ENCODE data around the gene BOD1L1. TPM values are rescaled to one million over a fixed set of nuclear protein-coding genes. Genes with fewer than 3 reads are reported as not detected.

The BOD1L1 gene
- total RNA-seq, 1 experiment from 2014 or later, result 18.1 TPM

GRCh38 chr4:13540446-13541175 is 86.9 kb downstream of the BOD1L1 start:
- H3K27ac ChIP-seq (ENCODE audit: low read length), result no peak overlapping the region
- no peaks in the 10 kb centered on the region for H3K36me3 ChIP-seq (ENCODE audit: control insufficient read depth, insufficient read depth, low read length)
- no peaks in the 10 kb centered on the region for H3K4me1 ChIP-seq (ENCODE audit: control insufficient read depth, insufficient read depth, low read length)
- TF ChIP-seq, protein P1, sequence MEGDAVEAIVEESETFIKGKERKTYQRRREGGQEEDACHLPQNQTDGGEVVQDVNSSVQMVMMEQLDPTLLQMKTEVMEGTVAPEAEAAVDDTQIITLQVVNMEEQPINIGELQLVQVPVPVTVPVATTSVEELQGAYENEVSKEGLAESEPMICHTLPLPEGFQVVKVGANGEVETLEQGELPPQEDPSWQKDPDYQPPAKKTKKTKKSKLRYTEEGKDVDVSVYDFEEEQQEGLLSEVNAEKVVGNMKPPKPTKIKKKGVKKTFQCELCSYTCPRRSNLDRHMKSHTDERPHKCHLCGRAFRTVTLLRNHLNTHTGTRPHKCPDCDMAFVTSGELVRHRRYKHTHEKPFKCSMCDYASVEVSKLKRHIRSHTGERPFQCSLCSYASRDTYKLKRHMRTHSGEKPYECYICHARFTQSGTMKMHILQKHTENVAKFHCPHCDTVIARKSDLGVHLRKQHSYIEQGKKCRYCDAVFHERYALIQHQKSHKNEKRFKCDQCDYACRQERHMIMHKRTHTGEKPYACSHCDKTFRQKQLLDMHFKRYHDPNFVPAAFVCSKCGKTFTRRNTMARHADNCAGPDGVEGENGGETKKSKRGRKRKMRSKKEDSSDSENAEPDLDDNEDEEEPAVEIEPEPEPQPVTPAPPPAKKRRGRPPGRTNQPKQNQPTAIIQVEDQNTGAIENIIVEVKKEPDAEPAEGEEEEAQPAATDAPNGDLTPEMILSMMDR (IDR thresholded peaks at IDR 0.05), result no peak
- TF ChIP-seq TCF7L2 (IDR thresholded peaks at IDR 0.05; ENCODE audit: low read depth, low read length), result no peak
- TF ChIP-seq, protein P2, sequence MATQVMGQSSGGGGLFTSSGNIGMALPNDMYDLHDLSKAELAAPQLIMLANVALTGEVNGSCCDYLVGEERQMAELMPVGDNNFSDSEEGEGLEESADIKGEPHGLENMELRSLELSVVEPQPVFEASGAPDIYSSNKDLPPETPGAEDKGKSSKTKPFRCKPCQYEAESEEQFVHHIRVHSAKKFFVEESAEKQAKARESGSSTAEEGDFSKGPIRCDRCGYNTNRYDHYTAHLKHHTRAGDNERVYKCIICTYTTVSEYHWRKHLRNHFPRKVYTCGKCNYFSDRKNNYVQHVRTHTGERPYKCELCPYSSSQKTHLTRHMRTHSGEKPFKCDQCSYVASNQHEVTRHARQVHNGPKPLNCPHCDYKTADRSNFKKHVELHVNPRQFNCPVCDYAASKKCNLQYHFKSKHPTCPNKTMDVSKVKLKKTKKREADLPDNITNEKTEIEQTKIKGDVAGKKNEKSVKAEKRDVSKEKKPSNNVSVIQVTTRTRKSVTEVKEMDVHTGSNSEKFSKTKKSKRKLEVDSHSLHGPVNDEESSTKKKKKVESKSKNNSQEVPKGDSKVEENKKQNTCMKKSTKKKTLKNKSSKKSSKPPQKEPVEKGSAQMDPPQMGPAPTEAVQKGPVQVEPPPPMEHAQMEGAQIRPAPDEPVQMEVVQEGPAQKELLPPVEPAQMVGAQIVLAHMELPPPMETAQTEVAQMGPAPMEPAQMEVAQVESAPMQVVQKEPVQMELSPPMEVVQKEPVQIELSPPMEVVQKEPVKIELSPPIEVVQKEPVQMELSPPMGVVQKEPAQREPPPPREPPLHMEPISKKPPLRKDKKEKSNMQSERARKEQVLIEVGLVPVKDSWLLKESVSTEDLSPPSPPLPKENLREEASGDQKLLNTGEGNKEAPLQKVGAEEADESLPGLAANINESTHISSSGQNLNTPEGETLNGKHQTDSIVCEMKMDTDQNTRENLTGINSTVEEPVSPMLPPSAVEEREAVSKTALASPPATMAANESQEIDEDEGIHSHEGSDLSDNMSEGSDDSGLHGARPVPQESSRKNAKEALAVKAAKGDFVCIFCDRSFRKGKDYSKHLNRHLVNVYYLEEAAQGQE (IDR thresholded peaks at IDR 0.05; ENCODE audit: insufficient read depth in 1 of 2, low read depth in 2 of 2, low read length in 1 of 2), result no peak
- TF ChIP-seq SIN3A (IDR thresholded peaks at IDR 0.05; ENCODE audit: borderline replicate concordance, insufficient read depth, low read depth, low read length), result no peak
- no peak for TF ChIP-seq POLR2AphosphoS5 (IDR thresholded peaks at IDR 0.05; ENCODE audit: low read depth, low read length)
- H3K27me3 ChIP-seq (ENCODE audit: control insufficient read depth, insufficient read depth, low read length), result no peaks in the 10 kb centered on the region
- in situ Hi-C loops (cut with HindIII; ENCODE audit: low pct_unique_long_range_greater_than_20kb, low sequenced_read_pairs) (no loop called here), intact Hi-C loops (cut with micrococcal nuclease; ENCODE audit: unreplicated experiment) (loop anchor here (10.0 kb wide), 1 partner anchor 156 kb away; no protein-coding TSS in a partner anchor)
- BruUV-seq (replicated peaks), result no TSS peak
- H3K4me3 ChIP-seq (ENCODE audit: low read depth in 2 of 2, low read length in 2 of 2), result no peak overlapping the region
- ATAC-seq (no peak), DNase-seq (ENCODE audit: low read depth, low spot score) (no peak)
- ChIA-PET CTCF (no interaction called here), POLR2A (no interaction called here)
- H3K9me3 ChIP-seq (ENCODE audit: control insufficient read depth, insufficient read depth, low read depth, low read length), result no peaks in the 10 kb centered on the region

DNA sequence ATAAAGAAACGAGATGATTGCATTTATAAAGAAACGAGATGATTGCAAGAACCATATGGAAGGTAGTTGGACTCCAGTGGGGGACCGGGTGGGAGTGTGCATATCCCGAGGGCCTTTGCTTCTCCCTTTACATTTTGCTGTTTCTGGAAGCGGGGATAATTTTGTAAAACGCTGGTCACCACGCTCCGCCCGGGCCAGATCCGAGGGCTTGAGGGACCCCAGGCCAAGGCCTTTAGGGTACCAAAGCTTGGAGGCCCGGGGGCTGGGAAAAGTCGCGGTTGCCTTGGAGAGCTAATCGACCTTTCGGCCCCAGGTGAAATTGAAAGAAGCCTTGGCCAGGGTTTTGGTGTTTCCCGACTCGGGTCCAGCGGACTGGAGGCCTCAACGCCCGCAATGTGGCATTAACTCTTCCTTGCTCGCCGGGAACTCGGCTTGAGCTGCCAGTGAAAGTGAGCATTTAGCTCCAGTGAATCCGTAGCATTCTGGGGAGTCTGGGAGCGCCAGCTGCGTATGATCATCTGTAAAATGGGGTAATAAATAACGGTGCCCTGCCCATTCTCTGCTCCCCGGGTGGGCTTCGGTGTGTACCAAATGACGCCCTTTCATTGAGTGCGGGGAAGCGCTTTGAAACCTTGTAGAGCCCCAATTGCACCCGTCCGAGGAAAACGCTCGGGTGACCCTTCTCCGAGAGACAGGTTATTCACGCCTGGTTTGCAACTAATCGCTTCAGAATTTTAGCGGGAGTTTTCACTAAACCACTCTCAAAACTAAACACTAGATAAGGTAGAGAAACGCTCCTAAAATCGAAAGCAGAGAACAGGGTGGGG is 87.7 kb downstream of the BOD1L1 start:
- BruUV-seq (replicated peaks), result no TSS peak
- Histone ChIP-seq H3K4me3 (ENCODE audit: low read depth in 2 of 2, low read length in 2 of 2) (no peak overlapping the region), H3K27ac (ENCODE audit: low read length) (no peak overlapping the region), H3K9me3 (ENCODE audit: control insufficient read depth, insufficient read depth, low read depth, low read length) (no peaks in the 10 kb centered on the region), H3K36me3 (ENCODE audit: control insufficient read depth, insufficient read depth, low read length) (no peaks in the 10 kb centered on the region), H3K4me1 (ENCODE audit: control insufficient read depth, insufficient read depth, low read length) (no peaks in the 10 kb centered on the region), H3K27me3 (ENCODE audit: control insufficient read depth, insufficient read depth, low read length) (no peaks in the 10 kb centered on the region)
- no peak for ATAC-seq
- in situ Hi-C loops (cut with HindIII; ENCODE audit: low pct_unique_long_range_greater_than_20kb, low sequenced_read_pairs) (no loop called here), intact Hi-C loops (cut with micrococcal nuclease; ENCODE audit: unreplicated experiment) (loop anchor here (10.0 kb wide), 1 partner anchor 155 kb away; no protein-coding TSS in a partner anchor)
- ChIA-PET CTCF (no interaction called here), POLR2A (no interaction called here)
- TF ChIP-seq, protein P1 (IDR thresholded peaks at IDR 0.05), result no peak
- TF ChIP-seq TCF7L2 (IDR thresholded peaks at IDR 0.05; ENCODE audit: low read depth, low read length) (no peak), POLR2AphosphoS5 (IDR thresholded peaks at IDR 0.05; ENCODE audit: low read depth, low read length) (no peak), SIN3A (IDR thresholded peaks at IDR 0.05; ENCODE audit: borderline replicate concordance, insufficient read depth, low read depth, low read length) (no peak)
- TF ChIP-seq, protein P2 (IDR thresholded peaks at IDR 0.05; ENCODE audit: insufficient read depth in 1 of 2, low read depth in 2 of 2, low read length in 1 of 2), result no peak
- no peak for DNase-seq (ENCODE audit: low read depth, low spot score)
